ENCODE measurements around the gene ROS1.

Gene ROS1

DNA sequence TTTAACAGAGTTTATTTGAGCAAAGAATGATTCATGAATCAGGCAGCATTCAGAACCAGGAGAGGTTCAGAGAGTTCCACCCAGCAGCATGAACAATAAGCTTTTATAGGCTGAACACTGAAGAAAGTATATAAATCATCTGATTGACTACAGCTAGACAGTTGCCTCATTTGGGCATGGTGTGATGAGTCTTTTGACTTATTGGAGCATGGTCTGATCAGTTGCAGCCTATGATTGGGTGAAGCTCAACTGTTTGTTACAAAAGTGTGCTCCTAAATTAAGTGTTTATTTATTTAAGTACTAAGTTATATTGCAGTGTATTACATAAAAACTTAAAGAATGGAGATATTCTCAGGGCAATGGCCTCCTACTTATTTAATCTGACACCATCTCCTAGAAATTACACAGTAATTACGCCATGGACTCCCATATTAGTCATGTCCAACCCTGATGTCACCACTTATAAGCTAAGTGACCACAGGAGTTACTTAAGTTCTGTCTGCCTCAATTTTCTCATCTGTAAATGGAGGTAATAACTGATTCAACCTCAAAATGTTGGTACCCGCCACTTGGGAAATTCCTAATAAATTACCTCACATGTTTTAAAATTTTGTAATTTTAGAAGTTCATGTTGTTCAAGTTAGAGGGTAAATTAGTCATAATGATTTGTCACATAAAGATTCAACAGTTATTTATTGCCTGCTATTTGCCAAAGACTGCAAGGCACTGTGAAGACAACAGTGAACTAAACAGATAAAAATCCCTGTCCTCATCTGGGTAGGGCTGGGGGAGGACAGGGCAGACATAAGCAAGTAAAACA, 15.2 kb upstream of the ROS1 start:
- no peak for DNase-seq

GRCh38 chr6:117432273-117432672, 6.5 kb upstream of the ROS1 start:
- no peak for DNase-seq

DNA sequence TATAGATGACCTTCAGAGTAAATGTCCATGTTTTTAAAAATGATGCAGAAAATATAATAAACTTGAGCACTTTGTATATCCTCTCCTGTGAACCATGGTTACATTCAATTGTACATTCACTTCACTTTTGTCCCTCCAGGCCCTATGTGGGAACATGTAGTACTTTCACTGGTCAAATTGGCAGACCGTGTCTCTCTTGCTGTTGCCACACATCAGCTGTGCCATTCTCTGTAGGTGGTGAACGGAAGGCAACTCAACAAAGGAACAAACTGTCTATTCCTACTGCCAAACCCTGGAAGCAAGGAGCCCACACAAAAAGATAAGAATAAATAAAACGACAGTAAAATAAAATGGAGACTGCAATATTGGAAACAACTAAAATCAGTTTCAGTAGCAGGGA, 2.0 kb downstream of the ROS1 start:
- DNase-seq = no peak

- DNase-seq = no peak
These were observed 7.4 kb downstream of the ROS1 start for GRCh38 chr6:117418320-117418719.

- DNase-seq = no peak
These were observed 7.9 kb downstream of the ROS1 start for GRCh38 chr6:117417851-117418250.

- no peak for DNase-seq
These were observed 11.0 kb downstream of the ROS1 start for GRCh38 chr6:117414770-117415169.

- DNase-seq = no peak
These were observed 14.3 kb downstream of the ROS1 start for GRCh38 chr6:117411474-117411873.

DNA sequence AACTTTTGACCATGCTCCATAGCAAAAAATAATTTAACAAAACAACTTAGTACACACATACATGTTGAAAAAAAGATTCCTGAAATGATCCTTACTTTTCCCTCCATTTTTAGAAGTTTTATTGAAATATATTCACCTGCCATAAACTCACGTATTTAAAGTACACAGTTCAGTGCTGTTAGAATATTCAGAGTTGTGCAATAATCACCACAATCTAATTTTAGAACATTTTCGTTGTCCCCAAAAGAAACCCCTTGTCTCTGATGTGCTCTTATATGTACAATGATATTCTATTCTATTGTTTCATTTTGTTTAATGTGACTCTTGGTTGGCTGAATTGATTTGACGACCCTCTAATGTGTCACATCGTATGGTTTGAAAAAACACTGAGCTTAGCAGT, 15.9 kb downstream of the ROS1 start:
- no peak for DNase-seq

DNA sequence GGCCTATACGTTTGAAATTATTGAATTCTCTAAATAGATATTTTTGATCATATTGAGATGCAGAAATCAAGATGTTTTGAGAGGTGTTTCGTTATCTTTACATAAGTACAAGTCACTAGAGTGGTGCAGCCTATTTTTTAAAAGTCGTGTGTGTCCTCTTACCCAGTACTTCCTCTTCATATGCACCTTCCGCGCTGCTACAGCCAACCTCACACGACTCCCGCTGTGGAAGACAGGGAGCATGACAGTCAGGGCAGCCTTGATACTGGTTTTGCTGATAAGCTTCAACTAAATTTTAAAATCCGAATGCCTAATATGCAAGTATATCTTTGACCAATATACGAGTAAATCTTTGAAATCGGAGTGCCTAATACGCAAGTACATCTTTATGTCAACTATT, 16.3 kb downstream of the ROS1 start:
- DNase-seq = no peak

DNA sequence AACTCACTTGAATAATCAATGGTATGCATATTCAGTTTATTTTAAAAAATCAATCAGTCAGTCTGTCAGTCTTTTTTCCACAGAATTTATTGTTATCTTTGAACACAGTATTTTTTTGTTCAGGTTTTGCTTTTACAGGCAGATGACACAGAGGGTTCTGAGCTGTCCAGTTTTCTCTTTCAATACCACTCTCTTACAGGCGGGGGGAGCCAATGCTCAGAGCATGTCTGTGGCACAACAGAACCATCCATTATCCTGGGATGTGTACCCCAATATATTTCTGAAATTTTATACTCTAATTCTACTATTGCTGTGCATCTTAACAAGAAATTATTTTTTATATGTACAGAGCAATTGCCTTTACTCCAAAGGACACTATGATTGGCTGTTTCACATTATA, 21.2 kb downstream of the ROS1 start:
- no peak for DNase-seq

- no peak for DNase-seq
These were observed 23.9 kb downstream of the ROS1 start for GRCh38 chr6:117401799-117402198.

GRCh38 chr6:117399924-117400323, 25.8 kb downstream of the ROS1 start:
- DNase-seq = no peak

GRCh38 chr6:117399126-117399525, 26.6 kb downstream of the ROS1 start:
- no peak for DNase-seq

- DNase-seq = no peak
These were observed 28.1 kb downstream of the ROS1 start for GRCh38 chr6:117397536-117398227.

DNA sequence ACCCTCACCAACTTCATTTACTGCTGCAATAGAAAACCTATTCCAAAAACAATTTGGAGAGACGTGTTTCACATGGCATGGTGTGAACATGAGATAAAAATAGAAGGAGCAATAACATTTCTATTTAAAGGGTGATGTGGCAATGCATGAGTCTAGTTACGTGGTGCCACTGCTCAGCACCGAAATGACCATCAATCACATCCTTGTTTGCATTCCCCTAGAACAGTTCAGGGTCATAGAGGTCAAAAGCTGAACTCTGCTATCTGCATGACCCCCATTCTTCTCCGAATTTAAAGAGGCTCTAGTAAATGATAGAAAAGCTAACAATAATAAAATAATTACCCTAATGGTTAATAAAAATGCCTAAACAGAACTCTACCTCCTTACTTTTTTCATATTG, 29.5 kb downstream of the ROS1 start:
- no peak for DNase-seq

GRCh38 chr6:117395164-117395563, 30.6 kb downstream of the ROS1 start:
- DNase-seq = no peak

GRCh38 chr6:117393045-117393444, 32.7 kb downstream of the ROS1 start:
- no peak for DNase-seq

DNA sequence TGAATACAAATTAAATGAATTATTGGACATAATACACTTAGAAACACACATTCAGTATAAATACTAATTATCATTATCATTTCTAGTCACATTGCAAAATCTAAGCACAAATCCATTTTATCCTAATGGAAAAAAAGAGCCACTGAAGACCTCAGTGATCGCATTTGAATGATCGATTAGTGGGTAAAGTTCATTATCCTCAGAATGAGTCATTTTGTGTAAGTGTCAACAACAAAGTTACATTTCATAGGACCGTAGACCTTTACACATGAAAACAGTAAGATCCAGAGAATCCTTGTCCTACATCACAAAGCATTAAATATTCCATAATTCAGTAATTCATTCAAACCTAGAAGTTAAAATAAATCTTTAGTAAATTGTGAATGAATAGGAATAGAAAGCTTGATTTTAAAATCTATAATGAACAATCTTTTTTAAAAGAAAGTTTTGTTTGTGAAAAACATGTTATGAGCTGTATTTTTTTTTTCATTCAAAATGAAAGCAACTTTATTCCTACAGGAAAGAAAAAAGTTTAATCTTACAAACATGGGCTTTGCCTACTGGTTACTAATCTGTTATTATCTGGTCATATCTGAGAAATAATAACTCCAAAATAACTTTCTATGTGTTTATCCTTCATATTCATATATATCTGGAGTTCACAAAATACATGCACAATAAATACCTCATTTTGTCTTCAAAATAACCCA, 33.7 kb downstream of the ROS1 start:
- DNase-seq = no peak

GRCh38 chr6:117389227-117390057, 36.3 kb downstream of the ROS1 start:
- DNase-seq = no peak

- DNase-seq = no peak
These were observed 38.2 kb downstream of the ROS1 start for GRCh38 chr6:117387454-117387974.

DNA sequence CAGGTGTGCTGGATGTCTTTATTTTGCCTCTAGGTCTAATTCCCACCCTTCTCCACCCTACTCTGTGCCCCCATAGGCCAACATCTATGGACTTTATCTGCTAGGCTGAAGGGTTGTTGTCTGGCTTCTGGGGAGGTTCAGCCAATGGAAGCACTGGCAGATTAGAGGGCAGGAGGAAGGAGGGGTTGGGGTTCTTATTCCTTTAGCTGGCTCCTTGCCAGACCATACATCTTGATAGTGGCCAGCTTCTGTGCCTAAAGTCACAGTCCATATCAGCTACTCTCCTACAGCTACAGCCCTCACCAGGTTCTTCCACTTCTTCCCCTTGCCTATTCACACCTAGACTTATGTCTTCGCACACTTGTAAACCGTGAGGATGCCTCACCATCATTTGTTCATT, 41.1 kb downstream of the ROS1 start:
- DNase-seq = no peak

- no peak for DNase-seq
These were observed 44.0 kb downstream of the ROS1 start for GRCh38 chr6:117381749-117382148.

DNA sequence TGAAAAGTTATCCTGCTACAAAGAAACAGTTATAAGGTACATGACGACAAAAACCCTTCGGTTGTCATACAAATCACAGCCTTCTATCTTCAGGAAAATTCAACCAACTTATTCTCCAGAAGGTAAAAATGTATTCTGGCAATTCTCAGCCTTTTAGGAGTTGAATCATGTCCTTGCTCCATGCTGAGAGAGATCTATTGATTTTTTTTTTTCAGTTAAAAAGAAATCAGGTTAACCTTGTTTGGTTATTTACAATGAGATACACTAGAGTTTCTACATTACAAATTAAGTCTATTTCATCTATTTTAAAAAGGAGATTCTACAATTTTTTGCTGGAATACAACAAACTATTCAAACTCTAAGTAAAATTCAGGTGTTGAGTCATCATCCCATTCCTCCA, 45.4 kb downstream of the ROS1 start:
- DNase-seq = no peak
